ENCODE measurements around the gene ARMC7.
"Not testable (repeated sequence)": the region's sequence is repeated elsewhere in the genome, so short reads cannot be mapped to it uniquely, and the experiment has no call there.

ARMC7 gene

DNA sequence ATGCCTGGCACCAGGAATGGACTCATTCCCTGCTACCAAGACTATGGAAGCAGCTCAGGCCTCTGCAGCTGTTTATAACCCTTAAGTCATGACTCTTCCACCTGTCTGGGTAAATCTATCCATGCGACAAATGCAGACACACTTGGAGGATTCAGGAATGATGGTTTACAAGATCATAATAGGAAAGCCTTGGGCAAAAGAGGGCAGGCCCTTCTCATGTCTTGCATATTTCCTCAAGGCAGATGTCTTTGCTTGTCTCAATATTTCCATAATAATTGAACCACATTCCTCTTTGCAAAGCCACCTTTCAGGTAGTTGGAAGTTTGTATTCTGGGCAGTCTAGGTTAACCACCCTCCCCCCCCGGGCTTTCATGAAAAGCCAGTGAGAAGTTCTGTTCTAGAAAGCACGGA is 45.4 kb downstream of the ARMC7 start:
- DNase-seq, result no peak

DNA sequence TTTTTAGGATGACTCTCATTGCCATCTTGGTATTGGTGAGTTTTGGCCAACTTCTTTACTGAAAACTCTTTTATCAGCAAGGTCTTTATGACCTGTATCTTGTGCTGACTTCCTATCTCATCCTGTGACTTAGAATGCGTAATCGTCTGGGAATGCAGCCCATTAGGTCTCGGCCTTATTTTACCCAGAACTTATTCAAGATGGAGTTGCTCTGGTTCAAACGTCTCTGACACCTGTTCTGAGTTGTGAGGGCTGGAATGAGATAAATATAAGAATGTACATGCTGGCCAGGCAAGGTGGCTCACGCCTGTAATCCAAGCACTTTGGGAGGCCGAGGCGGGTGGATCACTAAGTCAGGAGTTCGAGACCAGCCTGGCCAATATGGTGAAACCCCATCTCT is 48.7 kb downstream of the ARMC7 start:
- DNase-seq, result not testable (repeated sequence)

DNA sequence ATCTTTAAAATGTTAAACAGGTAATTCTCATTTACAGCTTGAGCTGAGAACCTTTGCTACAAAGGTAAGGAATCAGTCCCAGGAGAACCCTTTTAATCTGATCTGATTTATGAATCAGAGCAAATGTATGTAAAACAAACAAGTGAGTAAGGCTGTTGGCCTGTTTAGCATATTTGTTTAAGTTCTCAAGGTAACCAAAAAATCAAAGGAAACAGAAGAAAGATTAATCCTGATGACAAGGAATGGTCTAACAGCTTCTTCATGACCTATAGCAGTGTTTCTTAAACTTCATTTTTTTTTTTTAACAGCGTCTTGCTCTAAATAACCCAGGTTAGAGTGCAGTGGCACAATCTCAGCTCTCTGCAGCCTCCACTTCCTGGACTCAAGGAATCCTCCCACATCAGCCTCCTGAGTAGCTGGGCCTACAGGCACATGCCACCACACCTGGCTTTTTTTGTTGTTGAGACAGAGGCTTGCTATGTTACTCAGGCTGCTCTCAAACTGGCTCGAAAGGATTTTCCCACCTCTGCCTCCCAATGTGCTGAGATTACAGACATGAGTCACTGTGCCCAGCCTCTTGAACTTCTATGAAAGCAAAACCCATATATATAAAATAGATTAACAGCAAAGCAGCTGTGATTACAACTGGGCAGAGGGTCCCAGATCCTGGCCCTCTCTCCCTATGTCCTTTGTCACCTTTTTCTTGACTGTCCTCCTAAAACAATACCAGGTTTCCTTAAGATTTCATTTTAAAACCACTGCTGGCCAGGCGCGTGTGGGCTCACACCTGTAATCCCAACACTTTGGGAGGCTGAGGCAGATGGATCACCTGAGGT is 49.6 kb downstream of the ARMC7 start:
- no peak for DNase-seq

DNA sequence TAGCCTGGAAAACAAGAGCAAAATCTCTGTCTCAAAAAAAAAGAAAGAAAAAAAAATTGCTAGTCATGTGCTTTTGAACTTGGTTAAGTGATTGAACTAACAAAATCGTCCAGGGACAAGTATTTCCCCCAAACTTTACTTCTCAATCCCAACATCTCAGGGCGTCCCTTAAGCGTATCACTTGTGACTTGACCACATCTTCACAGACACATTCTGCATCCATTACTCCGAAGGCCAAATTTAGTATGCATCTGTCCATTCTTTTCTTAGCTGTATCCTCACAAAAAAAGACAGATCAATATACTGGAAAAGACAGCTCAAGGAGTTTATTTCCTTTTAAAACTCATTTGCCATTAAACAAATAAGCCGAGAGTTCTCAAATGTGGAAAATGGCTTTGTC is 50.4 kb downstream of the ARMC7 start:
- DNase-seq, result no peak

DNA sequence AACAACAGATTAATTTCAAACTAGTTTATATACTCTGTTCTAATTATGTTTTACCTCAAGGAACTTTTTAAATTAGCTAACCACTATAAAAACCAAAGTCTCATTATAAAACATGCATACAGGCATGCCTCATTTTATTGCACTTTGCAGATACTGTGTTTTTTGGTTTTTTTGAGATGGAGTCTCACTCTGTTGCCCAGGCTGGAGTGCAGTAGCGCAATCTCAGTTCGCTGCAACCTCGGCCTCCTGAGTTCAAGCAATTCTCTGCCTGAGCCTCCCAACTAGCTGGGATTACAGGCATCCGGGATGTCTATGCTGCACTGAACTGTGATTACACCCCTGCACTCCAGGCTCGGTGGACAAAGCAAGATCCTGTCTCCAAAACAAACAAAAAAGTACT is 53.3 kb downstream of the ARMC7 start:
- DNase-seq, result no peak

DNA sequence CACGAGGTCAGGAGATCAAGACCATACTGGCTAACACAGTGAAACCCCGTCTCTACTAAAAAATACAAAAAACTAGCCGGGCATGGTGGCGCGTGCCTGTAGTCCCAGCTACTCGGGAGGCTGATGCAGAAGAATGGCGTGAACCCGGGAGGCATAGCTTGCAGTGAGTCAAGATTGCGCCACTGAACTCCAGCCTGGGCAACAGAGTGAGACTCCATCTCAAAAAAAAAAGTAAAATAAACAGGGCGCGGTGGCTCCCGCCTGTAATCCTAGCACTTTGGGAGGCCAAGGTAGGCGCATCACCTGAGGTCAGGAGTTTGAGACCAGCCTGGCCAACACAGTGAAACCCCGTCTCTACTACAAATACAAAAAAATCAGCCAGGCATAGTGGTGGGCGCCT is 54.8 kb downstream of the ARMC7 start:
- DNase-seq, result not testable (repeated sequence)

DNA sequence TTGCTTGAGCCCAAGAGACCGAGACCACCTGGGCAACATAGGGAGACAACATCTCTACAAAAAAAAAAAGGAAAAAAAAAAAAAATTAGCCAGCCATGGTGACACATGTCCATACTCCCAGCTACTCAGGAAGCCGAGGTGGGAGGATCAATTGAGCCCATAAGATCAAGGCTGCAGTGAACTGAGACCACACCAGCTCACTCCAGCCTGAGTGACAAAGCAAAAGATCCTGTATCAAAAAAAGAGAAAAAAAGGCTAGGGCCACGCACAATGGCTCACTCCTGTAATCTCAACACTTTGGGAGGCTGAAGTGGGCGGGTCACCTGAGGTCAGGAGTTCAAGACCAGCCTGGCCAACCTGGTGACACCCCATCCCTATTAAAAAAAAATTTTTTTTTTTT is 59.2 kb downstream of the ARMC7 start:
- no peak for DNase-seq

DNA sequence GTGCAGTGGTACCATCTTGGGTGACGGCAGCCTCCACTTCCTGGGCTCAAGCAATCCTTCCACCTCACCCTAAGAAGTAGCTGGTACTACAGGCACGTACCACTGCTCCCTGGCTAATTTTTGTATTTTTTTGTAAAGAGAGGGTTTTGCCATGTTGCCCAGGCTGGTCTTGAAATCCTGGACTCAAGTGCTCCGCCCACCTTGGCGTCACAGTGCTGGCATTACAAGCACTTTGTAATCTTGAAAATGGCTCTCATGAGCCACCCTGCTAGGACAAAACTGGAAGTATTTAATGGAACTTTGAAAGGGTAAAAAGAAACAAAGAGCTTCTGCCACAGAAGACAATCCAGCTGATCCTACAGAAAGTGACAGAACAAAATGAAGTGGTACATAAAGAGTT is 63.8 kb downstream of the ARMC7 start:
- no peak for DNase-seq

DNA sequence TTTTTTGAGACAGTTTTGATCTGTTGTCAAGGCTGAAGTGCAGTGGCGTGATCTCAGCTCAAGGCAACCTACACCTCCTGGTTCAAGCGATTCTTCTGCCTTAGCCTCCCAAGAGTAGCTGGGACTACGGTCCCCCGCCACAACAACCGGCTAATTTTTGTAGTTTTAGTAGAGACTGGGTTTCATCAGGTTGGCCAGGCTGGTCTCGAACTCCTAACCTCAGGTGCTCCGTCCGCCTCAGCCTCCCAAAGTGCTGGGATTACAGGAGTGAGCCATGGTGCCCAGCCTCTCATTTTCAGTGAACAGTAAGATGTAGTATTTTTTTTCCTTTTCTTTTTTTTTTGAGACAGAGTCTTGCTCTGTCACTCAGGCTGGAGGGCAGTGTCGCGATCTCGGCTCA is 65.2 kb downstream of the ARMC7 start:
- DNase-seq, result no peak

DNA sequence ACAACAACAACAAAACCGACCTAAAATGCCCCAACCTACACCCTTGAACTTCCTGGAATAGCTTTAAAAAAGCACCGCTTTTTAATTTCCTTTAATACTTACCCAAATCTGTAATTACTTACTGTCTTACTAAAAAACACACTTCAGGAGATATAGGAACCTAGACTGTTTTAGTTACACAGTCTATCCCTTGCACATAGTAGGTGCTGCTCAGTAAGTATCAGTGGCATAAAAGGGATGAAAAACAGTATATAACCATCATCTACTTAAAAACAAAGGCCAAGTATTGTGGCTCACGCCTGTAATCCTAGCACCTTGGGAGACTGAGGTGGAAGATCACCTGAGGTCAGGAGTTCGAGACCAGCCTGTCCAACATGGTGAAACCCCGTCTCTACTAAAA is 66.9 kb downstream of the ARMC7 start:
- DNase-seq, result no peak

DNA sequence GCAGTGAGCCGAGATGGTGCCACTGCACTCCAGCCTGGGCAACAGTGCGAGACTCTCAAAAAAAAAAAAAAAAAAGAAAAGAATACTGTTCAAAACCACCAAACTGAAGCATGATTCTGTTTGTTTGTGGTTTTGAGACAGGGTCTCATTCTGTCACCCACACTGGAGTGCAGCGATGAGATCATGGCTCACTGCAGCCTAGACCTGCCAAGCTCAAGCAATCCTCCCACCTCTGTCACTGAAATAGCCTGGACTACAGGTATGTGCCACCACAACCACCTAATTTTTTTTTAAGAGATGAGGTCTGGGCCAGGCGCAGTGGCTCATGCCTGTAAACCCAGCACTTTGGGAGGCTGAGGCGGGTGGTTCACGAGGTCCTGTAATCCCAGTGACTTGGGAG is 68.7 kb downstream of the ARMC7 start:
- no peak for DNase-seq

Data from activated naive CD4-positive, alpha-beta T cell treated with anti-CD3 and anti-CD28 coated beads, Interleukin-2, amount 50 U/mL, for 16 hours (primary cell).